ENCODE data around the gene WRNIP1. TPM values are rescaled to one million over a fixed set of nuclear protein-coding genes. Genes with fewer than 3 reads are reported as not detected.

Gene WRNIP1
- total RNA-seq, 1 experiment from 2014 or later: 38.1 TPM

DNA sequence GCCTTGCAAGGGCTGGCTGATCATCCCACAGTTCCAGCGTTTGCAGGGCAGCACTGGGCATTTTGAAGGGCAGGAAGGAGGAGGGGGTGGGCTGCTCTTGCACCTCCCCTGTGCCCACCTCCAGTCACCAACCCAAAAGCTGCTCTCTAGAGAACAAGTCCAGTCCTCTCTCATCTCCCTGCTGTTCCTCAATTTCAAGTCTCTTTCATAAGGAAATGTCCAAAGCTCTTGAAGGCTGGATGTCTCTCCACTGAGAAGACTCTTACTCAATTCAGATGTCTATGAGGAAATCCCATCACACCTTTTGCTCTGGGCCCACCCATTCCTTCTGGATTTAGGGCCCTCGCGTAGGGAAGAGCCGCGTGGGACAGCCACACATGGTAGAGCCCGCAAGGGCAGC is 31.7 kb downstream of the WRNIP1 start:
- no peaks in the 10 kb centered on the region for H3K79me1 ChIP-seq (ENCODE audit: insufficient read depth, low read depth, low read length, poor library complexity, severe bottlenecking)
- no peak overlapping the region for H2BK120ac ChIP-seq (ENCODE audit: low read depth, low read length, poor library complexity, severe bottlenecking)
- H2AK5ac ChIP-seq (ENCODE audit: insufficient read length, low read length): no peak overlapping the region
- no peak for DNase-seq
- H2BK12ac ChIP-seq (ENCODE audit: insufficient read length, low read depth, low read length): no peak overlapping the region
- peaks cover 18 to 20% of the 10 kb centered on the region in 2 experiments for H3K4me1 Mint-ChIP-seq
- WGBS (ENCODE audit: extremely low coverage, insufficient read length, low lambda C conversion rate): no CpG with 5 or more reads among the region's 6 CpGs
- no peak overlapping the region for H2BK20ac ChIP-seq (ENCODE audit: low read depth, low read length, poor library complexity, severe bottlenecking)
- no peaks in the 10 kb centered on the region for H3K4me1 ChIP-seq (ENCODE audit: insufficient read depth, low read length)
- H3K27ac ChIP-seq (ENCODE audit: insufficient read length, low read depth, low read length): no peak overlapping the region
- no peak overlapping the region for H4K5ac ChIP-seq (ENCODE audit: insufficient read length, low read depth, low read length)
- no peak overlapping the region for H3K14ac ChIP-seq (ENCODE audit: insufficient read depth, low read length)
- H3K4me2 ChIP-seq (ENCODE audit: insufficient read depth, insufficient read length, low read length): no peak overlapping the region
- H2AFZ ChIP-seq (ENCODE audit: low read length): no peak overlapping the region
- no peak overlapping the region for H3K4ac ChIP-seq (ENCODE audit: low read depth, low read length)
- no peaks in the 10 kb centered on the region for H3K27me3 ChIP-seq (ENCODE audit: insufficient read depth, low read length)
- no peaks in the 10 kb centered on the region for H3K23me2 ChIP-seq (ENCODE audit: insufficient read length, low read depth, low read length, poor library complexity, severe bottlenecking)
- no peak overlapping the region for H2BK15ac ChIP-seq (ENCODE audit: low read depth, low read length)
- H3K9ac ChIP-seq (ENCODE audit: extremely low read depth, insufficient read length, low read length): no peak overlapping the region
- H4K20me1 ChIP-seq (ENCODE audit: control insufficient read depth, insufficient read depth, insufficient read length): no peaks in the 10 kb centered on the region
- H3K9me3 ChIP-seq (ENCODE audit: control insufficient read depth, low read depth, low read length): no peaks in the 10 kb centered on the region
- no peaks in the 10 kb centered on the region for H3K79me2 ChIP-seq (ENCODE audit: insufficient read depth, low read length)
- no peaks in the 10 kb centered on the region for H3K9me3 Mint-ChIP-seq
- no peaks in the 10 kb centered on the region for H3K27me3 Mint-ChIP-seq (ENCODE audit: low read depth)
- peak overlapping the region in 1 of 3 experiments; percentile 60; a peak in 3 of 7 replicates for H3K27ac Mint-ChIP-seq
- TF ChIP-seq, protein P1, sequence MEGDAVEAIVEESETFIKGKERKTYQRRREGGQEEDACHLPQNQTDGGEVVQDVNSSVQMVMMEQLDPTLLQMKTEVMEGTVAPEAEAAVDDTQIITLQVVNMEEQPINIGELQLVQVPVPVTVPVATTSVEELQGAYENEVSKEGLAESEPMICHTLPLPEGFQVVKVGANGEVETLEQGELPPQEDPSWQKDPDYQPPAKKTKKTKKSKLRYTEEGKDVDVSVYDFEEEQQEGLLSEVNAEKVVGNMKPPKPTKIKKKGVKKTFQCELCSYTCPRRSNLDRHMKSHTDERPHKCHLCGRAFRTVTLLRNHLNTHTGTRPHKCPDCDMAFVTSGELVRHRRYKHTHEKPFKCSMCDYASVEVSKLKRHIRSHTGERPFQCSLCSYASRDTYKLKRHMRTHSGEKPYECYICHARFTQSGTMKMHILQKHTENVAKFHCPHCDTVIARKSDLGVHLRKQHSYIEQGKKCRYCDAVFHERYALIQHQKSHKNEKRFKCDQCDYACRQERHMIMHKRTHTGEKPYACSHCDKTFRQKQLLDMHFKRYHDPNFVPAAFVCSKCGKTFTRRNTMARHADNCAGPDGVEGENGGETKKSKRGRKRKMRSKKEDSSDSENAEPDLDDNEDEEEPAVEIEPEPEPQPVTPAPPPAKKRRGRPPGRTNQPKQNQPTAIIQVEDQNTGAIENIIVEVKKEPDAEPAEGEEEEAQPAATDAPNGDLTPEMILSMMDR (conservative IDR thresholded peaks at IDR 0.05): no peak
- H4K91ac ChIP-seq (ENCODE audit: insufficient read length, low read depth, low read length): no peak overlapping the region
- H3K56ac ChIP-seq (ENCODE audit: insufficient read length, low read depth, low read length): no peak overlapping the region
- H3K36me3 Mint-ChIP-seq (ENCODE audit: insufficient read depth in 1 of 3, low read depth in 3 of 3): peaks cover 0 to 9% (median 0%) of the 10 kb centered on the region in 3 experiments; a peak in 2 of 7 replicates
- H2BK5ac ChIP-seq (ENCODE audit: insufficient read length, low read length): no peak overlapping the region
- H3T11ph ChIP-seq (ENCODE audit: low read length): no peak overlapping the region
- H3K18ac ChIP-seq (ENCODE audit: insufficient read length, low read depth, low read length): no peak overlapping the region
- no peak overlapping the region for H3K4me3 Mint-ChIP-seq
- no peak overlapping the region for H4K8ac ChIP-seq (replicated peaks; ENCODE audit: insufficient read length, low read depth, low read length)
- no peak overlapping the region for H3K23ac ChIP-seq (ENCODE audit: insufficient read length, low read depth, low read length)
